WTC11 (cell line): ENCODE data around the gene BPGM. TPM values are rescaled to one million over a fixed set of nuclear protein-coding genes. Genes with fewer than 3 reads are reported as not detected.

Experiments
- ATAC-seq: fragments of 200-7000 bp; cut with Tn5 transposase; 2 replicates; pipeline ENCODE4 v1.10.0; 2021; ENCODE audit warnings: mild to moderate bottlenecking, moderate library complexity
- CTCF ChIA-PET: fragments of 300-600 bp; sonication (Branson Sonifier 250); formaldehyde crosslinking; loops from one replicate; lab custom pipeline; 2021; ENCODE audit warnings: antibody characterized with exemption; lab: Charles Lee
- POLR2A ChIA-PET: fragments of 350-600 bp; sonication (Branson Sonifier 250); formaldehyde crosslinking; loops from one replicate; lab custom pipeline; 2021; ENCODE audit warnings: antibody characterized with exemption; lab: Charles Lee
- DNase-seq: peaks from one replicate; pipeline ENCODE4 v3.0.0; 2021; ENCODE audit warnings: low spot score
- H3K27ac Mint-ChIP-seq: 2 replicates; pipeline ENCODE4 v1.8.0; 2021; ENCODE audit warnings: mixed read lengths
- H3K27me3 Mint-ChIP-seq: 2 replicates; pipeline ENCODE4 v1.8.0; 2021; ENCODE audit warnings: low read depth, mild to moderate bottlenecking, moderate library complexity, mixed read lengths
- H3K36me3 Mint-ChIP-seq: 2 replicates; pipeline ENCODE4 v1.8.0; 2021; ENCODE audit warnings: mixed read lengths
- H3K4me1 Mint-ChIP-seq: 2 replicates; pipeline ENCODE4 v1.8.0; 2022; ENCODE audit warnings: mixed read lengths
- H3K4me3 Mint-ChIP-seq: 2 replicates; pipeline ENCODE4 v1.8.0; 2021; ENCODE audit warnings: mild to moderate bottlenecking, moderate library complexity, mixed read lengths
- H3K9me3 Mint-ChIP-seq: 2 replicates; pipeline ENCODE4 v1.8.0; 2021; ENCODE audit warnings: mixed read lengths
- AR ChIP-seq: fragments of 250-450 bp; sonication (Bioruptor Pico); IDR thresholded peaks from 2 replicates; pipeline ENCODE4 v1.9.0; 2021; ENCODE audit warnings: mild to moderate bottlenecking
- ARID4B ChIP-seq: sonication (generic); formaldehyde crosslinking; IDR thresholded peaks from 2 replicates; pipeline ENCODE4 v1.8.0; 2023; ENCODE audit warnings: missing genetic modification reagents, mild to moderate bottlenecking, borderline replicate concordance
- ATF6 ChIP-seq: sonication (generic); formaldehyde crosslinking; IDR thresholded peaks from 2 replicates; pipeline ENCODE4 v1.8.1; 2023; ENCODE audit warnings: mild to moderate bottlenecking, missing genetic modification reagents
- CBFB ChIP-seq: sonication (generic); formaldehyde crosslinking; IDR thresholded peaks from 2 replicates; pipeline ENCODE4 v1.8.1; 2022; ENCODE audit warnings: mild to moderate bottlenecking, low read depth, missing genetic modification reagents
- CDX4 ChIP-seq: fragments of 250-450 bp; sonication (Bioruptor Pico); IDR thresholded peaks from 2 replicates; pipeline ENCODE4 v1.9.0; 2021; ENCODE audit warnings: moderate library complexity, mild to moderate bottlenecking, inconsistent platforms, borderline replicate concordance
- CTCF ChIP-seq: fragments of 200-600 bp; IDR thresholded peaks from 2 replicates; pipeline ENCODE4 v1.8.0; 2022; ENCODE audit warnings: antibody characterized with exemption
- ETV6 ChIP-seq: sonication (generic); formaldehyde crosslinking; IDR thresholded peaks from 2 replicates; pipeline ENCODE4 v1.8.1; 2022; ENCODE audit warnings: mild to moderate bottlenecking, missing genetic modification reagents
- FOXP1 ChIP-seq: sonication (generic); formaldehyde crosslinking; IDR thresholded peaks from 2 replicates; pipeline ENCODE4 v1.8.0; 2022; ENCODE audit warnings: missing genetic modification reagents, mild to moderate bottlenecking, moderate library complexity, borderline replicate concordance
- MLX ChIP-seq: sonication (generic); formaldehyde crosslinking; IDR thresholded peaks from 2 replicates; pipeline ENCODE4 v1.8.1; 2023; ENCODE audit warnings: mild to moderate bottlenecking, missing genetic modification reagents, moderate library complexity
- NFATC4 ChIP-seq: fragments of 250-450 bp; sonication (Bioruptor Pico); IDR thresholded peaks from 2 replicates; pipeline ENCODE4 v1.9.0; 2021; ENCODE audit warnings: mild to moderate bottlenecking
- PRRX2 ChIP-seq: fragments of 250-450 bp; sonication (Bioruptor Pico); IDR thresholded peaks from 2 replicates; pipeline ENCODE4 v1.8.0; 2021; ENCODE audit warnings: mild to moderate bottlenecking
- SMAD3 ChIP-seq: sonication (generic); formaldehyde crosslinking; IDR thresholded peaks from 2 replicates; pipeline ENCODE4 v1.8.0; 2022; ENCODE audit warnings: missing genetic modification reagents, mild to moderate bottlenecking, borderline replicate concordance
- SMAD4 ChIP-seq: sonication (generic); formaldehyde crosslinking; IDR thresholded peaks from 2 replicates; pipeline ENCODE4 v1.8.0; 2022; ENCODE audit warnings: mild to moderate bottlenecking, missing genetic modification reagents
- ZNF281 ChIP-seq: sonication (generic); formaldehyde crosslinking; IDR thresholded peaks from 2 replicates; pipeline ENCODE4 v1.8.0; 2023; ENCODE audit warnings: mild to moderate bottlenecking, missing genetic modification reagents
- ZNF396 ChIP-seq: fragments of 250-450 bp; sonication (Bioruptor Pico); IDR thresholded peaks from 2 replicates; pipeline ENCODE4 v1.8.0; 2021; ENCODE audit warnings: mild to moderate bottlenecking, moderate library complexity, borderline replicate concordance
- ZNF532 ChIP-seq: fragments of 250-450 bp; sonication (Bioruptor Pico); IDR thresholded peaks from 2 replicates; pipeline ENCODE4 v1.9.0; 2021; ENCODE audit warnings: mild to moderate bottlenecking, borderline replicate concordance
- total RNA-seq: library from RNA; stranded (reverse); gene quantifications from 3 replicates; pipeline ENCODE4 v1.2.3, GENCODE V29; 2021

Gene BPGM
- total RNA-seq, 1 experiment from 2014 or later, result 14.6 TPM

- Mint-ChIP-seq H3K36me3 (no peaks in the 10 kb centered on the region), H3K27ac (no peak overlapping the region), H3K4me1 (no peaks in the 10 kb centered on the region), H3K4me3 (no peak overlapping the region), H3K9me3 (peaks cover 4% of the 10 kb centered on the region; the same call in 1 of the 2 replicates), H3K27me3 (peaks cover 20% of the 10 kb centered on the region)
- ChIA-PET CTCF (interaction anchor here (0.6 to 1.2 kb wide), 3 partner anchors 10 to 374 kb away, joined by 3 to 5 read pairs (median 3); partner anchors contain the start of gene AGBL3), POLR2A (no interaction called here)
- DNase-seq (no peak), ATAC-seq (no peak)
- TF ChIP-seq CTCF (no peak), ETV6 (no peak), ZNF281 (no peak), NFATC4 (CRISPR knock-in tag) (no peak), ARID4B (no peak), MLX (CRISPR knock-in tag) (no peak), SMAD3 (CRISPR knock-in tag) (no peak), ZNF396 (no peak), CBFB (no peak), PRRX2 (CRISPR knock-in tag) (no peak), ZNF532 (CRISPR knock-in tag) (no peak), FOXP1 (CRISPR knock-in tag) (no peak), AR (CRISPR knock-in tag) (no peak), ATF6 (CRISPR knock-in tag) (no peak), SMAD4 (CRISPR knock-in tag) (no peak), CDX4 (CRISPR knock-in tag) (no peak)
These were observed 34.5 kb upstream of the BPGM start for GRCh38 chr7:134612197-134612596.
